Activated CD8-positive, alpha-beta memory T cell treated with anti-CD3 and anti-CD28 coated beads, Interleukin-2, amount 10 ng/mL, durations not matched to agents 7 days and 5 days (primary cell): ENCODE results near the gene NHERF2. TPM values are rescaled to one million over a fixed set of nuclear protein-coding genes. Genes with fewer than 3 reads are reported as not detected.

Experiments
- ATAC-seq: fragments of 150-1000 bp; cut with Tn5 transposase; one replicate; pipeline ENCODE4 v1.10.0; 2021; ENCODE audit warnings: moderate library complexity
- CTCF ChIA-PET: fragments of 350-600 bp; sonication (Branson Sonifier 250); formaldehyde crosslinking; loops from one replicate; lab custom pipeline; 2021; ENCODE audit warnings: antibody characterized with exemption; lab: Charles Lee
- DNase-seq: peaks from one replicate; pipeline ENCODE4 v3.0.0-alpha.2; 2020
- H3K27ac Mint-ChIP-seq: one replicate; pipeline ENCODE4 v1.8.0; 2021; ENCODE audit warnings: mild to moderate bottlenecking, mixed read lengths
- H3K27me3 Mint-ChIP-seq: one replicate; pipeline ENCODE4 v1.8.0; 2021; ENCODE audit warnings: mixed read lengths
- H3K36me3 Mint-ChIP-seq: one replicate; pipeline ENCODE4 v1.8.0; 2021; ENCODE audit warnings: mild to moderate bottlenecking, mixed read lengths
- H3K4me1 Mint-ChIP-seq: one replicate; pipeline ENCODE4 v1.8.0; 2021; ENCODE audit warnings: mixed read lengths
- H3K4me3 Mint-ChIP-seq: one replicate; pipeline ENCODE4 v1.8.0; 2021; ENCODE audit warnings: mild to moderate bottlenecking, moderate library complexity, mixed read lengths
- H3K9me3 Mint-ChIP-seq: one replicate; pipeline ENCODE4 v1.8.0; 2022; ENCODE audit warnings: low read depth, mixed read lengths
- total RNA-seq, 2 experiments: library from RNA; stranded (reverse); gene quantifications; one replicate each; pipeline ENCODE4 v1.2.3, GENCODE V29; 2021

Gene NHERF2
- total RNA-seq, 2 experiments from 2014 or later = 1.3 to 2.2 TPM

DNA sequence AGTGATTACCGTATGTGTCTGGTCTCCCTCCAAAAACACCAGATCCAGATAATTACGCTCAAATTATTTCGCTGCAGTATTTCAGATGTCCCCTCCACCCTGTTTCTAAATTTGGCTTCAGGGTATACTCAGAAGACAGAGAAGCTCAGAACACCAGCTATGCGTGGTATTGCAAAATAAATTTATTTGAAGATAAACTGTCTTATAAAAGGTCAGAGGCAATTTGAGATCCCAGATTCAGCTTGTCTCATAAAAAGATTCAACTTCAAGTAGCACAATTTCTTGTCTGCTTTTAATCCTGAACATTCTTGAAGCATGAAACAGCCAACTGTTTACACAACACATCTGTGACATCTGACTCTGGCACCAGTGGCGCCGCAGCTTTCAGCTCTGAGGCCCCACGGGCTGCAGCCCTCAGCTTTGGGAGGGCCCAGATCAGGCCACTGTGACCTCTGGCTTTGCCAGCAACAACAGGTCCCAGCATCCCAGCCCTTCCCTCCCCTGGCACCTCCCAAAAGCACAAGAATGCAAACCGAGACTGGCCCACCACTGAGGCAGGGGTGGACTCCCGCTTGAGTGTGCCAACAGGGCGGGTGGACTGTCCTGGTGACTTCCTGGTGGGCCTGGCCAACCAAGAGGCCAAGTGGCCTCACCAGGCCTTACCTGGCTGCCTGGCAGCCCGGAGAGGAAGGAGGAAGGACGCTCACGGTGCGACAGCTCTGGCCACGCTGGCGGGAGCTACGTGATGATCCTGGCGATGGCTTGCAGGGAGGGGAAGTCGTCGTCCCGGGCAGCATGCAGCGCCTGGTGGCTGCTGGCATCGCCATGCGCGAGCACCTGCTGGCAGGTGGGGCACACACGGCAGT, 29.0 kb upstream of the NHERF2 start:
- H3K4me1 Mint-ChIP-seq = peaks cover 15% of the 10 kb centered on the region
- H3K36me3 Mint-ChIP-seq = peaks cover 20% of the 10 kb centered on the region
- CTCF ChIA-PET = interaction anchor here (1.2 to 4.2 kb wide), 3 partner anchors 11 to 157 kb away, joined by 4 to 17 read pairs (median 5); partner anchors contain the start of gene TRAF7
- no peaks in the 10 kb centered on the region for H3K27me3 Mint-ChIP-seq
- no peak overlapping the region for H3K4me3 Mint-ChIP-seq
- no peak overlapping the region for H3K27ac Mint-ChIP-seq
- no peak for ATAC-seq
- no peaks in the 10 kb centered on the region for H3K9me3 Mint-ChIP-seq
- DNase-seq = no peak

GRCh38 chr16:1998360-1998835, 28.3 kb upstream of the NHERF2 start:
- no peak overlapping the region for H3K27ac Mint-ChIP-seq
- DNase-seq (no peak), ATAC-seq (no peak)
- H3K9me3 Mint-ChIP-seq = no peaks in the 10 kb centered on the region
- no peaks in the 10 kb centered on the region for H3K27me3 Mint-ChIP-seq
- H3K4me1 Mint-ChIP-seq = peaks cover 13% of the 10 kb centered on the region
- CTCF ChIA-PET = interaction anchor here (4.2 kb wide), 1 partner anchor 10 kb away, joined by 17 read pairs; no protein-coding TSS in a partner anchor
- H3K36me3 Mint-ChIP-seq = peaks cover 20% of the 10 kb centered on the region
- no peak overlapping the region for H3K4me3 Mint-ChIP-seq

DNA sequence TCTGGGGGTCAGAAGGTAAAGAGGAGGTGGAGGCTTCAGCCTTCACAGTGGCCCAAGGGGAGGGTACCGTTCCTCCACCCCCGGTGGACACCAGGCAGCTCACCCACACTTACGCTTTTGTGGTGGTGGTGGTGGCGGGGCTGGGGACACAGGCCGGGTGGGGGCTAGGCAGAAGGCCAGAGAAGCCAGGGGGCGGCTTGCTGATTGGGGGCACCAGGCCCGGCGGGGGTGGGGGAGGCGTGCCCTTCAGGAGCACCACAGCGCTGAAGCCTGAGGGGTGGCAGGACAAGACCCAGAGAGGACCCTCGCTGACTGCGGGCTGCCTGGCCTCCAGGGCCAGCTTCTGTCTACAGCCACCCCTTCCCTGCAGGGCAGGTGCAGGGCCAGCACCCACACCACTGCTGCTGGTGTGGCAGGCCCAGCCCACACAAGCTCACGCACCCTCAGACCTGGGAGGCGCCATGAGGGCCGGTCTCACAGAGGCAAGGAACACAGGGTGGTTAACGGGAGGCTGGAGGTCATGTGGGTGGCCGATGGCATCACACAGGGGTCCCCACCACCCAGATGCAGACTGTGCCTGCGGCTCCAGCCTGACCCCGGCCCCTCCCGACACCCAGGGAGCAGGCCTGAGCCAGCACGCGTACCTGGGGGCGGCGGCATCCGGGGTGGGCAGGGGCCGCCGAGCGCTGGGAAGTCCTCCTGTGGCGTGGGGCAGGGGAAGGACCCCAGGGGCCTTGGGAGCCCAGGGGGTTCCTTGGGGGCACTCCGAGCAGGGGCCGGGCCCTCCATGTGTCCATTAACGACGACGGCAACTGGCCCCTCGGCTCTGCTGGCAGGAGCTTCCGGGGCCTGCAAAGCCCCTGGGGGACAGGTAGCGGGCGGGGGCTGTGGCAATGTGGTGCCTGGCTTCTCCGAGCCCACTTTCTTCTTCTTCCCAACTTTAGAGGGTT, 27.6 kb upstream of the NHERF2 start:
- Mint-ChIP-seq H3K27ac (no peak overlapping the region), H3K4me1 (peaks cover 10% of the 10 kb centered on the region), H3K9me3 (no peaks in the 10 kb centered on the region), H3K36me3 (peaks cover 20% of the 10 kb centered on the region), H3K4me3 (no peak overlapping the region), H3K27me3 (no peaks in the 10 kb centered on the region)
- CTCF ChIA-PET = interaction anchor here (0.8 to 4.2 kb wide), 2 partner anchors 9 to 156 kb away, joined by 3 to 17 read pairs; partner anchors contain the start of gene TRAF7
- ATAC-seq = no peak
- DNase-seq = no peak

- Mint-ChIP-seq H3K27me3 (no peaks in the 10 kb centered on the region), H3K36me3 (peaks cover 20% of the 10 kb centered on the region), H3K4me3 (no peak overlapping the region), H3K27ac (no peak overlapping the region), H3K9me3 (no peaks in the 10 kb centered on the region), H3K4me1 (peaks cover 15% of the 10 kb centered on the region)
- DNase-seq (no peak), ATAC-seq (no peak)
- CTCF ChIA-PET = interaction anchor here (0.8 to 4.2 kb wide), 3 partner anchors 8 to 155 kb away, joined by 3 to 17 read pairs (median 5); partner anchors contain the start of gene TRAF7
These were observed 26.7 kb upstream of the NHERF2 start for GRCh38 chr16:1999866-2000514.

GRCh38 chr16:2001035-2001434, 25.7 kb upstream of the NHERF2 start:
- DNase-seq (no peak), ATAC-seq (no peak)
- peaks cover 19% of the 10 kb centered on the region for H3K4me1 Mint-ChIP-seq
- CTCF ChIA-PET = interaction anchor here (0.5 to 1.5 kb wide), 2 partner anchors 140 to 141 kb away, joined by 3 to 5 read pairs; no protein-coding TSS in a partner anchor
- H3K27ac Mint-ChIP-seq = no peak overlapping the region
- no peaks in the 10 kb centered on the region for H3K27me3 Mint-ChIP-seq
- H3K9me3 Mint-ChIP-seq = no peaks in the 10 kb centered on the region
- no peak overlapping the region for H3K4me3 Mint-ChIP-seq
- H3K36me3 Mint-ChIP-seq = peaks cover 17% of the 10 kb centered on the region

GRCh38 chr16:2001456-2002355, 25.0 kb upstream of the NHERF2 start:
- H3K27ac Mint-ChIP-seq = no peak overlapping the region
- ATAC-seq (no peak), DNase-seq (no peak)
- no peaks in the 10 kb centered on the region for H3K9me3 Mint-ChIP-seq
- no peaks in the 10 kb centered on the region for H3K27me3 Mint-ChIP-seq
- CTCF ChIA-PET = interaction anchor here (0.5 to 3.6 kb wide), 5 partner anchors 7 to 153 kb away, joined by 3 to 42 read pairs (median 3); partner anchors contain the start of gene GFER
- no peak overlapping the region for H3K4me3 Mint-ChIP-seq
- peaks cover 15% of the 10 kb centered on the region for H3K36me3 Mint-ChIP-seq
- H3K4me1 Mint-ChIP-seq = peaks cover 19% of the 10 kb centered on the region

DNA sequence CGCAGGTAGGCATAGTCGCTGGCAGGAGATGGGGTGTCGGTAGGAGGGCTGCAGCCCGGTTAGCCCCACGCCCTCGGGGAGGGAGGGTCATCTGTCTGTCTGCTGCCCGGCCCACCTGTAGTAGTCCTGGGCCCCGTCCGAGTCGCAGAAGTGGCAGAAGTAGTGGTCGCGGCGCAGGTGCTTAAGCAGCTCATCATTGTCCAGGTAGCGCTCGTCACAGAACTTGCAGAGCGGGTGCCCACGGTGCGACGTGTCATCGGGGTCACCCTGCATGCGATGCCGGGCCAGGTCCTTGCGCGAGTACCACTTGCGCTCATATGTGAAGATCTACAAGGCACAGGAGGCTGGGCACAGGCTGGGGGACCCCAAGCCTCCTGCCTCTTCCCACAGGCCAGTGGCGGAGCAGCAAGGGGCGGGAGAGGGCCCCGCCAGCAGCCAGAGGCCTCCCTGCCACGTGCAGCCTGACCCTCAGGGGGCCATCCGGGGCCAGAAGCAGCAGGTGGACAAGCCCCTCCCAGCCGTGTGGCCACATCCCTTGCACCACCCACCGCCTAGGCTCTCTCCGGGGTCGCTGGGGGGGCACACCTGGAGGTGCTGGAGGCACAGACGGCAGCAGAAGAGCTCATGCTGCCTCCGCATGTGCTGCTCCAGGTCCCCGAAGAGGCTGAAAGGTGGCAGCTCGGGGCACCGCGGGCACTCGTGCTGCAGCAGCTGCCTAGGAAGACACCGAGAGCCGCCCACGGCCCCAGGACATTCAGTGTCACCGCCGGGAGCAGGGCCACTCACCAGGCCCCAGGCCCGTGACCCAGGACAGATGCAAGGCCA, 24.1 kb upstream of the NHERF2 start:
- no peaks in the 10 kb centered on the region for H3K27me3 Mint-ChIP-seq
- no peak overlapping the region for H3K27ac Mint-ChIP-seq
- H3K4me3 Mint-ChIP-seq = no peak overlapping the region
- DNase-seq (no peak), ATAC-seq (no peak)
- CTCF ChIA-PET = interaction anchor here (0.6 to 3.6 kb wide), 17 partner anchors 8 to 297 kb away, joined by 3 to 42 read pairs (median 6); partner anchors contain the start of genes GFER, MAPK8IP3, MLST8 and NDUFB10
- H3K4me1 Mint-ChIP-seq = peaks cover 26% of the 10 kb centered on the region
- H3K9me3 Mint-ChIP-seq = no peaks in the 10 kb centered on the region
- peaks cover 12% of the 10 kb centered on the region for H3K36me3 Mint-ChIP-seq

GRCh38 chr16:2003231-2003826, 23.4 kb upstream of the NHERF2 start:
- Mint-ChIP-seq H3K4me1 (peaks cover 34% of the 10 kb centered on the region), H3K27me3 (no peaks in the 10 kb centered on the region), H3K36me3 (peaks cover 9% of the 10 kb centered on the region), H3K4me3 (no peak overlapping the region), H3K9me3 (no peaks in the 10 kb centered on the region), H3K27ac (no peak overlapping the region)
- DNase-seq = no peak
- no peak for ATAC-seq
- CTCF ChIA-PET = interaction anchor here (0.6 to 3.6 kb wide), 24 partner anchors 9 to 318 kb away, joined by 3 to 42 read pairs (median 6); partner anchors contain the start of genes GFER, MAPK8IP3, MLST8 and NDUFB10

- peaks cover 39% of the 10 kb centered on the region for H3K4me1 Mint-ChIP-seq
- peak; percentile 92 for DNase-seq
- CTCF ChIA-PET = interaction anchor here (0.6 to 3.6 kb wide), 30 partner anchors 8 to 318 kb away, joined by 3 to 42 read pairs (median 6); partner anchors contain the start of genes ECI1, GFER, MLST8 and NDUFB10
- H3K36me3 Mint-ChIP-seq = peaks cover 9% of the 10 kb centered on the region
- peak; percentile 92 for ATAC-seq
- no peak overlapping the region for H3K4me3 Mint-ChIP-seq
- H3K27ac Mint-ChIP-seq = no peak overlapping the region
- no peaks in the 10 kb centered on the region for H3K9me3 Mint-ChIP-seq
- no peaks in the 10 kb centered on the region for H3K27me3 Mint-ChIP-seq
These were observed 22.7 kb upstream of the NHERF2 start for GRCh38 chr16:2003827-2004641.
